Chondrocyte (in vitro differentiated cells): ENCODE data around the gene IRS1. TPM values are rescaled to one million over a fixed set of nuclear protein-coding genes. Genes with fewer than 3 reads are reported as not detected.

Experiments
- DNase-seq: peaks from one replicate; pipeline ENCODE4 v3.0.0; 2021; ENCODE audit warnings: mixed read lengths, low spot score
- H3K27ac Mint-ChIP-seq: one replicate; pipeline ENCODE4 v1.8.0; 2021; ENCODE audit warnings: mild to moderate bottlenecking, moderate library complexity, mixed read lengths; ENCODE audit not compliant: unreplicated experiment
- H3K27me3 Mint-ChIP-seq: 2 replicates; pipeline ENCODE4 v1.8.0; 2021; ENCODE audit warnings: low read depth, mixed read lengths
- H3K36me3 Mint-ChIP-seq: 2 replicates; pipeline ENCODE4 v1.8.0; 2021; ENCODE audit warnings: low read depth, mixed read lengths
- H3K4me1 Mint-ChIP-seq: 2 replicates; pipeline ENCODE4 v1.8.0; 2021; ENCODE audit warnings: low read depth, mild to moderate bottlenecking, mixed read lengths
- H3K4me3 Mint-ChIP-seq: one replicate; pipeline ENCODE4 v1.8.0; 2021; ENCODE audit warnings: mild to moderate bottlenecking, moderate library complexity, mixed read lengths; ENCODE audit not compliant: unreplicated experiment
- H3K9me3 Mint-ChIP-seq: 2 replicates; pipeline ENCODE4 v1.8.0; 2021; ENCODE audit warnings: low read depth, mixed read lengths
- CTCF ChIP-seq: fragments of 200-600 bp; sonication (generic); IDR thresholded peaks from 2 replicates; pipeline ENCODE4 v1.5.0; 2021; ENCODE audit warnings: antibody characterized with exemption, mild to moderate bottlenecking, moderate library complexity
- total RNA-seq: library from RNA; stranded (reverse); gene quantifications from 3 replicates; pipeline ENCODE4 v1.2.1, GENCODE V29; 2021

Gene IRS1
- total RNA-seq, 1 donor from 2014 or later: 12.0 TPM

GRCh38 chr2:226707499-226707898, 92.1 kb downstream of the IRS1 start:
- no peak for TF ChIP-seq CTCF
- peaks cover 18% of the 10 kb centered on the region for H3K4me1 Mint-ChIP-seq
- no peak overlapping the region for H3K27ac Mint-ChIP-seq
- no peaks in the 10 kb centered on the region for H3K36me3 Mint-ChIP-seq
- no peak overlapping the region for H3K4me3 Mint-ChIP-seq
- peaks cover 2% of the 10 kb centered on the region for H3K9me3 Mint-ChIP-seq
- H3K27me3 Mint-ChIP-seq: no peaks in the 10 kb centered on the region
- no peak for DNase-seq

GRCh38 chr2:226705965-226706364, 93.7 kb downstream of the IRS1 start:
- peaks cover 2% of the 10 kb centered on the region for H3K9me3 Mint-ChIP-seq
- no peak overlapping the region for H3K27ac Mint-ChIP-seq
- H3K4me1 Mint-ChIP-seq: peaks cover 21% of the 10 kb centered on the region
- TF ChIP-seq CTCF: no peak
- no peaks in the 10 kb centered on the region for H3K27me3 Mint-ChIP-seq
- DNase-seq: no peak
- no peaks in the 10 kb centered on the region for H3K36me3 Mint-ChIP-seq
- no peak overlapping the region for H3K4me3 Mint-ChIP-seq

- TF ChIP-seq CTCF: no peak
- peaks cover 2% of the 10 kb centered on the region for H3K9me3 Mint-ChIP-seq
- H3K4me3 Mint-ChIP-seq: no peak overlapping the region
- peaks cover 22% of the 10 kb centered on the region for H3K4me1 Mint-ChIP-seq
- no peak overlapping the region for H3K27ac Mint-ChIP-seq
- no peaks in the 10 kb centered on the region for H3K27me3 Mint-ChIP-seq
- H3K36me3 Mint-ChIP-seq: no peaks in the 10 kb centered on the region
- no peak for DNase-seq
Measured at GRCh38 chr2:226705133-226705886, 94.3 kb downstream of the IRS1 start.

- Mint-ChIP-seq H3K4me1 (peaks cover 25% of the 10 kb centered on the region), H3K27me3 (no peaks in the 10 kb centered on the region), H3K9me3 (peaks cover 2% of the 10 kb centered on the region), H3K36me3 (no peaks in the 10 kb centered on the region), H3K4me3 (no peak overlapping the region), H3K27ac (no peak overlapping the region)
- TF ChIP-seq CTCF: no peak
- DNase-seq: no peak
Measured at GRCh38 chr2:226703514-226703913, 96.1 kb downstream of the IRS1 start.

- no peak overlapping the region for H3K27ac Mint-ChIP-seq
- DNase-seq: no peak
- TF ChIP-seq CTCF: no peak
- peaks cover 2% of the 10 kb centered on the region for H3K9me3 Mint-ChIP-seq
- peaks cover 22% of the 10 kb centered on the region for H3K4me1 Mint-ChIP-seq
- H3K4me3 Mint-ChIP-seq: no peak overlapping the region
- no peaks in the 10 kb centered on the region for H3K27me3 Mint-ChIP-seq
- no peaks in the 10 kb centered on the region for H3K36me3 Mint-ChIP-seq
Measured at GRCh38 chr2:226702376-226702775, 97.2 kb downstream of the IRS1 start.
